ENCODE measurements around the gene HECTD1.

- TF ChIP-seq, protein P1, sequence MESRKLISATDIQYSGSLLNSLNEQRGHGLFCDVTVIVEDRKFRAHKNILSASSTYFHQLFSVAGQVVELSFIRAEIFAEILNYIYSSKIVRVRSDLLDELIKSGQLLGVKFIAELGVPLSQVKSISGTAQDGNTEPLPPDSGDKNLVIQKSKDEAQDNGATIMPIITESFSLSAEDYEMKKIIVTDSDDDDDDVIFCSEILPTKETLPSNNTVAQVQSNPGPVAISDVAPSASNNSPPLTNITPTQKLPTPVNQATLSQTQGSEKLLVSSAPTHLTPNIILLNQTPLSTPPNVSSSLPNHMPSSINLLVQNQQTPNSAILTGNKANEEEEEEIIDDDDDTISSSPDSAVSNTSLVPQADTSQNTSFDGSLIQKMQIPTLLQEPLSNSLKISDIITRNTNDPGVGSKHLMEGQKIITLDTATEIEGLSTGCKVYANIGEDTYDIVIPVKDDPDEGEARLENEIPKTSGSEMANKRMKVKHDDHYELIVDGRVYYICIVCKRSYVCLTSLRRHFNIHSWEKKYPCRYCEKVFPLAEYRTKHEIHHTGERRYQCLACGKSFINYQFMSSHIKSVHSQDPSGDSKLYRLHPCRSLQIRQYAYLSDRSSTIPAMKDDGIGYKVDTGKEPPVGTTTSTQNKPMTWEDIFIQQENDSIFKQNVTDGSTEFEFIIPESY (IDR thresholded peaks at IDR 0.05) = no peak
- TF ChIP-seq POLR2A (IDR thresholded peaks at IDR 0.05; ENCODE audit: low read depth, low read length) = no peak
- no peak for TF ChIP-seq EP300 (IDR thresholded peaks at IDR 0.05; ENCODE audit: borderline replicate concordance in 1 of 2, control insufficient read depth in 1 of 2, low read depth in 2 of 2, low read length in 2 of 2)
- no peak for TF ChIP-seq MXI1 (IDR thresholded peaks at IDR 0.05; ENCODE audit: low read depth, low read length)
- TF ChIP-seq ESRRA (IDR thresholded peaks at IDR 0.05; ENCODE audit: low read length) = no peak
- TF ChIP-seq MEF2A (IDR thresholded peaks at IDR 0.05; ENCODE audit: insufficient read depth, low read depth, low read length) = no peak
- no peak for TF ChIP-seq SPI1 (IDR thresholded peaks at IDR 0.05; ENCODE audit: borderline replicate concordance, insufficient read depth, low read depth, low read length)
- TF ChIP-seq CBX3 (IDR thresholded peaks at IDR 0.05; ENCODE audit: borderline replicate concordance, low read depth) = no peak
- TF ChIP-seq BMI1 (IDR thresholded peaks at IDR 0.05; ENCODE audit: borderline replicate concordance) = no peak
- TF ChIP-seq CBX5 (IDR thresholded peaks at IDR 0.05; ENCODE audit: low read depth) = no peak
- TF ChIP-seq ETV6 (conservative IDR thresholded peaks at IDR 0.05 in 1 of 2, IDR thresholded peaks at IDR 0.05 in 1 of 2; ENCODE audit: borderline replicate concordance in 1 of 2, low read depth in 1 of 2) = no peak
- no peak for TF ChIP-seq USF1 (IDR thresholded peaks at IDR 0.05; ENCODE audit: borderline replicate concordance, extremely low read length, insufficient read depth, low read depth, low read length)
- TF ChIP-seq, protein P2, sequence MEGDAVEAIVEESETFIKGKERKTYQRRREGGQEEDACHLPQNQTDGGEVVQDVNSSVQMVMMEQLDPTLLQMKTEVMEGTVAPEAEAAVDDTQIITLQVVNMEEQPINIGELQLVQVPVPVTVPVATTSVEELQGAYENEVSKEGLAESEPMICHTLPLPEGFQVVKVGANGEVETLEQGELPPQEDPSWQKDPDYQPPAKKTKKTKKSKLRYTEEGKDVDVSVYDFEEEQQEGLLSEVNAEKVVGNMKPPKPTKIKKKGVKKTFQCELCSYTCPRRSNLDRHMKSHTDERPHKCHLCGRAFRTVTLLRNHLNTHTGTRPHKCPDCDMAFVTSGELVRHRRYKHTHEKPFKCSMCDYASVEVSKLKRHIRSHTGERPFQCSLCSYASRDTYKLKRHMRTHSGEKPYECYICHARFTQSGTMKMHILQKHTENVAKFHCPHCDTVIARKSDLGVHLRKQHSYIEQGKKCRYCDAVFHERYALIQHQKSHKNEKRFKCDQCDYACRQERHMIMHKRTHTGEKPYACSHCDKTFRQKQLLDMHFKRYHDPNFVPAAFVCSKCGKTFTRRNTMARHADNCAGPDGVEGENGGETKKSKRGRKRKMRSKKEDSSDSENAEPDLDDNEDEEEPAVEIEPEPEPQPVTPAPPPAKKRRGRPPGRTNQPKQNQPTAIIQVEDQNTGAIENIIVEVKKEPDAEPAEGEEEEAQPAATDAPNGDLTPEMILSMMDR (IDR thresholded peaks at IDR 0.05 in 2 of 3, conservative IDR thresholded peaks at IDR 0.05 in 1 of 3; ENCODE audit: control insufficient read depth in 2 of 3, extremely low read depth in 1 of 3, insufficient read depth in 1 of 3, low read depth in 3 of 3, low read length in 3 of 3) = no peak
- TF ChIP-seq SIN3A (IDR thresholded peaks at IDR 0.05; ENCODE audit: low read depth, low read length) = no peak
Observed at GRCh38 chr14:31110872-31111271, 96.7 kb downstream of the HECTD1 start.
